Coronary artery (tissue), 2 donors: Measurements from ENCODE around the gene INTS13.

Source experiments
- DNase-seq: peaks from one replicate; pipeline ENCODE4 v3.0.0-alpha.2; 2017; ENCODE audit warnings: low spot score
- H3K27ac ChIP-seq, 2 donors: fragments of 200-600 bp; sonication (generic); one replicate each; pipeline ENCODE4 v1.5.1; 2016 to 2019
- H3K4me3 ChIP-seq: fragments of 200-600 bp; sonication (generic); 2 replicates; pipeline ENCODE4 v1.5.1; 2016; ENCODE audit warnings: mild to moderate bottlenecking, moderate library complexity
- CTCF ChIP-seq: fragments of 200-600 bp; sonication (generic); IDR thresholded peaks from one replicate; pipeline ENCODE4 v1.5.1; 2019; ENCODE audit warnings: antibody characterized with exemption

INTS13 gene

GRCh38 chr12:26880625-26881024, 57.2 kb downstream of the INTS13 start:
- no peak for TF ChIP-seq CTCF

GRCh38 chr12:26878661-26879119, 59.1 kb downstream of the INTS13 start:
- no peak for DNase-seq
- Histone ChIP-seq H3K4me3 (no peak overlapping the region), H3K27ac (no peak overlapping the region)
- TF ChIP-seq CTCF, result no peak

More at GRCh38 chr12:26880625-26881024, 57.2 kb downstream of the INTS13 start:
- no peak overlapping the region for H3K4me3 ChIP-seq
- no peak overlapping the region for H3K27ac ChIP-seq
- DNase-seq, result no peak

- DNase-seq, result no peak
- H3K27ac ChIP-seq, result no peak overlapping the region
These were observed 63.1 kb downstream of the INTS13 start for GRCh38 chr12:26874501-26875296.

GRCh38 chr12:26872625-26873024, 65.2 kb downstream of the INTS13 start:
- Histone ChIP-seq H3K4me3 (no peak overlapping the region), H3K27ac (no peak overlapping the region)
- TF ChIP-seq CTCF, result no peak
- no peak for DNase-seq

More at GRCh38 chr12:26874501-26875296, 63.1 kb downstream of the INTS13 start:
- TF ChIP-seq CTCF, result no peak
- no peak overlapping the region for H3K4me3 ChIP-seq

- Histone ChIP-seq H3K4me3 (no peak overlapping the region), H3K27ac (no peak overlapping the region)
- DNase-seq, result no peak
- no peak for TF ChIP-seq CTCF
These were observed 65.8 kb downstream of the INTS13 start for GRCh38 chr12:26871985-26872384.

- no peak for DNase-seq
- TF ChIP-seq CTCF, result no peak
- Histone ChIP-seq H3K27ac (no peak overlapping the region), H3K4me3 (no peak overlapping the region)
These were observed 67.0 kb downstream of the INTS13 start for GRCh38 chr12:26870491-26871419.
